Heart right ventricle (tissue), 16 donors: ENCODE data around the gene ARHGEF17. TPM values are rescaled to one million over a fixed set of nuclear protein-coding genes. Genes with fewer than 3 reads are reported as not detected.

Source experiments
- ATAC-seq, 8 donors: fragments of 200-7000 bp; cut with Tn5 transposase; one replicate each; pipeline ENCODE4 v1.9.1; 2020; ENCODE audit warnings: mild to moderate bottlenecking in 8 of 8, moderate library complexity in 8 of 8, moderate number of reproducible peaks in 1 of 8
- DNase-seq, 2 donors: peaks; one replicate each; pipeline ENCODE4 v3.0.0-alpha.2; 2020
- H3K27ac ChIP-seq, 10 donors: fragments of 200-600 bp; sonication (generic) in 2 of 10; one replicate each; pipeline versions ENCODE4 v1.5.0 to v1.8.0; 2020 to 2022; ENCODE audit warnings: mild to moderate bottlenecking in 3 of 10
- H3K27me3 ChIP-seq, 7 donors: fragments of 200-600 bp; one replicate each; pipeline ENCODE4 v1.8.0; 2021 to 2022; ENCODE audit warnings: mild to moderate bottlenecking in 2 of 7
- H3K36me3 ChIP-seq, 9 donors: fragments of 200-600 bp; sonication (generic) in 1 of 9; one replicate each; pipeline versions ENCODE4 v1.5.0 to v1.8.0; 2020 to 2022; ENCODE audit warnings: mild to moderate bottlenecking in 2 of 9
- H3K4me1 ChIP-seq, 9 donors: fragments of 200-600 bp; sonication (generic) in 1 of 9; one replicate each; pipeline versions ENCODE4 v1.5.0 to v1.8.0; 2020 to 2022; ENCODE audit warnings: mild to moderate bottlenecking in 4 of 9
- H3K4me3 ChIP-seq, 10 donors: fragments of 200-600 bp; sonication (generic) in 2 of 10; one replicate each; pipeline versions ENCODE4 v1.5.0 to v1.8.0; 2020 to 2022; ENCODE audit warnings: mild to moderate bottlenecking in 7 of 10, moderate library complexity in 2 of 10
- H3K9me3 ChIP-seq, 11 donors: fragments of 200-600 bp in 10 of 11; sonication (generic) in 2 of 11; one replicate each; pipeline versions ENCODE4 v1.5.0 to v1.8.0; 2013 to 2022; ENCODE audit warnings: mild to moderate bottlenecking in 2 of 11, control low read depth in 1 of 11, moderate library complexity in 1 of 11
- CTCF ChIP-seq, 9 donors: fragments of 200-600 bp; sonication (generic) in 2 of 9; IDR thresholded peaks; one replicate each; pipeline versions ENCODE4 v1.5.0 to v1.8.0; 2021 to 2022; ENCODE audit warnings: antibody characterized with exemption in 9 of 9, mild to moderate bottlenecking in 5 of 9, moderate library complexity in 1 of 9
- WGBS, 2 donors: extraction: QIAGEN DNeasy Blood & Tissue Kit; methylation state at CpG; one replicate each; pipeline ENCODE4 v1.1.7; 2013; ENCODE audit warnings: inconsistent platforms in 1 of 2; 5-methylcytosine and 5-hydroxymethylcytosine counted together
- intact Hi-C, 10 donors: fragments of 100-400 bp; cut with DNase I; formaldehyde crosslinking; loops; one replicate each; pipeline versions ENCODE4 v1.11.1 to v1.14.2; 2022
- polyA plus RNA-seq, 2 donors: library from polyadenylated mRNA; stranded (reverse); fragments of 200-250 nt; gene quantifications; one replicate each; pipeline ENCODE4 v1.2.3, GENCODE V29; 2013
- total RNA-seq, 10 donors: library from RNA; stranded (reverse); fragmentation: NEBNext Ultra II Directional in 3 of 10; extraction: Animal tissue kit (Norgen Biotek cat#: 25700) in 3 of 10; gene quantifications; one replicate each; pipeline versions ENCODE4 v1.2.1 to v1.2.4, GENCODE V29; 2021 to 2023
- donor health status: Arrhythmogenic right ventricular cardiomyopathy.
- donor health status: ischemic (EF 13 %, LVEDD 7.1; RV severe dilation, severe dysfunction).
- donor health status: healthy with polysubstance abuse.
- donor health status: DM: no; HTN: yes; CAD: no.
- donor health status: DM: no; HTN: no; CAD: no.
- donor health status: ischemic (EF 25% LVEDD 6.9; RV normal size, moderate dysfunction).
- donor health status: ischemic (EF 25% LVEDD 5.7; RV mildly dilated, moderate dysfunction).
- donor health status: healthy.
- donor health status: DM: yes; HTN: yes; CAD: no.
- donor health status: Ischemic cardiomyopathy.
- donor health status: ischemic (EF 35%, LVEDD 5.7; RV mildly dilated, moderate dysfunction).
- donor health status: nonischemic (EF 11% LVEDD 7.7; RV severe dilation, severe dysfunction).
- donor health status: DM: yes; HTN: yes; CAD: no.
- donor health status: PGD.
- donor health status: ischemic (EF 29% LVEDD 5.4; RV normal size, mild dysfunction).
- donor health status: nonischemic (EF 23%, LVEDD 6.1; RV moderate dilation, normal function).

The ARHGEF17 gene
- total and polyA plus RNA-seq, 12 donors = 38.6 to 67.4 (median 51.2) TPM

- Histone ChIP-seq H3K27me3 (no peaks in the 10 kb centered on the region), H3K27ac (peak overlapping the region in 1 of 10 donors; percentile 0), H3K9me3 (no peaks in the 10 kb centered on the region), H3K4me3 (no peak overlapping the region), H3K4me1 (peaks cover 0 to 24% (median 15%) of the 10 kb centered on the region in 9 donors), H3K36me3 (peaks cover 0 to 100% (median 41%) of the 10 kb centered on the region in 9 donors)
- no peak for TF ChIP-seq CTCF (IDR thresholded peaks at IDR 0.05)
- DNase-seq (no peak), ATAC-seq (no peak)
- WGBS, 2 donors = 74 to 77% methylated on average over 5 of the region's 5 CpGs
- intact Hi-C loops = no loop called here
These were observed 50.0 kb downstream of the ARHGEF17 start for GRCh38 chr11:73358071-73358470.

GRCh38 chr11:73359341-73359740 is 51.3 kb downstream of the ARHGEF17 start:
- intact Hi-C loops = no loop called here
- WGBS, 2 donors = 62 to 65% methylated on average over 11 of the region's 11 CpGs
- Histone ChIP-seq H3K36me3 (peaks cover 4 to 100% (median 49%) of the 10 kb centered on the region in 9 donors), H3K4me1 (peaks cover 0 to 24% (median 15%) of the 10 kb centered on the region in 9 donors), H3K27ac (peak overlapping the region in 9 of 10 donors; percentile 24 to 61 (median 50)), H3K4me3 (no peak overlapping the region), H3K9me3 (no peaks in the 10 kb centered on the region), H3K27me3 (no peaks in the 10 kb centered on the region)
- ATAC-seq = peak; percentile 53 to 84 (median 74)
- TF ChIP-seq CTCF (IDR thresholded peaks at IDR 0.05) = no peak
- DNase-seq = peak; percentile 60 to 76

GRCh38 chr11:73359930-73360742 is 52.1 kb downstream of the ARHGEF17 start:
- intact Hi-C loops = no loop called here
- peaks cover 0 to 24% (median 15%) of the 10 kb centered on the region in 9 donors for H3K4me1 ChIP-seq
- peak in 6 of 9 donors; percentile 10 to 38 (median 24) for TF ChIP-seq CTCF (IDR thresholded peaks at IDR 0.05)
- peak overlapping the region in 9 of 10 donors; percentile 7 to 61 (median 50) for H3K27ac ChIP-seq
- WGBS, 2 donors = 83% methylated on average over 19 of the region's 19 CpGs
- ATAC-seq = peak in 2 of 8 donors; percentile 3 to 6
- H3K4me3 ChIP-seq = no peak overlapping the region
- no peaks in the 10 kb centered on the region for H3K27me3 ChIP-seq
- no peaks in the 10 kb centered on the region for H3K9me3 ChIP-seq
- no peak for DNase-seq
- peaks cover 8 to 100% (median 51%) of the 10 kb centered on the region in 9 donors for H3K36me3 ChIP-seq

- WGBS, 2 donors = 91 to 95% methylated on average over 8 of the region's 8 CpGs
- TF ChIP-seq CTCF (IDR thresholded peaks at IDR 0.05) = no peak
- H3K27ac ChIP-seq = peak overlapping the region in 2 of 10 donors; percentile 58 to 61
- H3K36me3 ChIP-seq = peaks cover 8 to 100% (median 58%) of the 10 kb centered on the region in 9 donors
- peaks cover 0 to 32% (median 15%) of the 10 kb centered on the region in 9 donors for H3K4me1 ChIP-seq
- no peaks in the 10 kb centered on the region for H3K27me3 ChIP-seq
- no peak for DNase-seq
- H3K4me3 ChIP-seq = no peak overlapping the region
- ATAC-seq = no peak
- no peaks in the 10 kb centered on the region for H3K9me3 ChIP-seq
- intact Hi-C loops = no loop called here
These were observed 52.8 kb downstream of the ARHGEF17 start for GRCh38 chr11:73360743-73361369.
